Measurements from ENCODE around the gene ANKRD44.

Gene ANKRD44

DNA sequence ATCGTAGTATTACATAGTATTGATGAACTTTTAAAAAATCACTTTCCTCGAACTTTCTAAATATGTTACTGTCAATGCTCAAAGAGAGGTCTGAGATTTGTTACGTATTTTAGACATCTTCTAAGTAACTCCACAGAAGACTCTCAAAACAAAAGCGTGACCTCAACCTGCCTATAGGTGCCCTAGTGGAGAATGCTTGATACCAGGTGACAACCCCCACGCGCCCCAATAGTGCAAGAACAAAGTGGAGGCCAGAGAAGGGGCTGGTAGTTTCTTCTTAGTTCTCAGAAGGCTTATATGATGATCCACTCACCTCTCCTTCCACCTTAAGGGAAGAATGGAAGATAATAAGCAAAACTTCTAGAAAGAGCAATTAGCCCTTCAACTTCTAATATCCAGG is 102.6 kb downstream of the ANKRD44 start:
- DNase-seq (ENCODE audit: low read depth in 3 of 3), result no peak

DNA sequence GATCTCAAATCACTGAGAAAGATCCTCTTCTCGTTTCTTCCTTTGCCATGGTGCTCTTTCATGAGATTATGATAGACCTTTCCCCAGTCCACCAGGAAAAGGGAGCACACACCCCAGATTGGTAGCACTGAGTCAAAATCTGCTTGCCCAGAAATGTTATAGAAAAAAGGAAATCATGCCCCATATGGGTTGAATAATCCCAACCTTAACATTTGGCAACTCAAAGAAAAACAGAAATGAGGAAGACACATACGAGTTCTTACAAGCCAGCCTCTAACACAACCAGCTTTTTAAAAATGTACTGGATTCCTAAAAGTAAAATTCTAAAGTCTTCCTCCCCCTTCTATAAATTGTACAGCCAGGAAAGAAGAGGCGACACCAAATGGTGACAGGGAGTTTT is 103.0 kb downstream of the ANKRD44 start:
- no peak for DNase-seq (ENCODE audit: low read depth in 3 of 3)

DNA sequence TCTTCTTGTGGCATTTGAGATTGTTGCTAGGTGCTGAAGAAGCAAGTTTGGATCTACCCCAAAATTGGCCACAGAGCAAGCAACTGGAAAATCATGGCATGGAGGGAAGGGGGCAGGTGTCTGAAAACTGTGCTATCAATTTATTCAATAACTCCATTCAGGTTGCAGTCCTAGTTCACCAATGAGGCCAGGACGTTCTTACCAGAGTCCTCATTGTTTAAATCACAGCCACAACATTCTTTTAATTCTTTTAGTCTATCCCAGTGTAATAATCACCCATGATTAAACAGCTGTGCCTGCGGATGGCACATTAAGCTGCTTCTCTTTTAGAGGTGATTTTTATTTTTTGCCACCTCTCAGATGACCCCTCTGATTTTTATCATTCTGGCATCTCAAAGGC is 103.5 kb downstream of the ANKRD44 start:
- no peak for DNase-seq (ENCODE audit: low read depth in 3 of 3)

DNA sequence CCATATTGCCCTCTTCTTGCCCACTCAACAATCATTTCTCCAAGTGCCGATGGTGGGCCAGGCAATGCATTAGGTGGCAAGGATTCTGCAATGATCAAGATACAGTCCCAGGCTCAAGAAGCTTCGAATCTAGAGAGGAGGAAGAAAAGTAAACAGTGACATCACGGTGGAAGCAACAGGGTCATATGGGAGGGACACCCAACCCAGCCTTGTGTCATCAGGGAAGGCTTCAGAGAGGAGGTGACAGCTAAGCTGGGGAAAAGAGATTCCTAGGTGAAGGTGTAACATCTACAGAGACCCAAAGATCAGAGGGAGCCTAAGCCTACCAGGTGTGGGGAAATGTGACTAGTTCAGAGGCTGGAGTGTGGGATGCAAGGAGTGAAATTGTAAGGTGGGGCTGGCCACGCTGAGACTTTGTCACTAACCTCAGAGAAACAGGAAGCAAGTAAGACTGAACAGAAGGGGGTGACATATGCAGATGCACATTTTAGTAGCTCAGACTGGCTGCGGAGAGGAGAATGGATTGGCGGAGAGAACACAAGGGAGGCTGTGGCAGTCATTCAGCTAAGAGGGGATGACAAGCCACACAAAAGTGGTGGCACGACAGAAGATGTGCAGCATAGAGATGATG is 104.9 kb downstream of the ANKRD44 start:
- peak in 2 of 3 donors; percentile 39 to 52 for DNase-seq (ENCODE audit: low read depth in 3 of 3)

DNA sequence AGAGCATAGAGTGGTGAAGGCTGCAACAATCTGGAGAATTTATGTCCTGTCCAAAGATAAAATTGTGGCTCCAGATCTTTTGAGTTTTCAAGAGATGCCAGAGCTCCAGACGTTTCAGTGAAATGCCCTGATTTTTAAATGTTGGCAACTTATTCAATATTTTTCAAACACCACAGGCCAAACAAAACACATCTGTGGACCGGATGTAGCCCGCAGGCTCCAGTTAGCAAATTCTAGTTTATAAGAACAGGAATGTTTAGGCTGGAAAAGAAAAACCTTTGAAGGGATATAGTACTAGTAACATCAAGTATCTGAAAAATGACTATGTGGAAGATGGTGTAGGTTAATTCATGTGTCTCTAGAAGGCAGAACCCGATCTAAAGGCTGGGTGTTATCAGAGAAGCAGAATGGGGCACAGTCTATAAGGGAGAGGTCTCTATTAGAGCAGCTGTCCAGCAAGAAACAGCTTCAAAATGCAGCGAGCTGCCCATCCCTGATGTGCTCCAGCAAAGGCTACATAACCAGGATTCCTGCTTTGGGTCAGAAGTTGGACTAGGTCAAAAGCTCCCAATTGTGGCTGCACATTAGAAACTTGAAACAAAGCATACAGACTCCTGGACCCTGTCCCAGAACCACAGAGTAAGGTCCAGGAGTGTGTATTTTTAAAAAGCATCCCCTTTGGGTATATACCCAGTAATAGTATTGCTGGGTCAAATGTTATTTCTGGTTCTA is 105.9 kb downstream of the ANKRD44 start:
- DNase-seq (ENCODE audit: low read depth in 3 of 3), result no peak

DNA sequence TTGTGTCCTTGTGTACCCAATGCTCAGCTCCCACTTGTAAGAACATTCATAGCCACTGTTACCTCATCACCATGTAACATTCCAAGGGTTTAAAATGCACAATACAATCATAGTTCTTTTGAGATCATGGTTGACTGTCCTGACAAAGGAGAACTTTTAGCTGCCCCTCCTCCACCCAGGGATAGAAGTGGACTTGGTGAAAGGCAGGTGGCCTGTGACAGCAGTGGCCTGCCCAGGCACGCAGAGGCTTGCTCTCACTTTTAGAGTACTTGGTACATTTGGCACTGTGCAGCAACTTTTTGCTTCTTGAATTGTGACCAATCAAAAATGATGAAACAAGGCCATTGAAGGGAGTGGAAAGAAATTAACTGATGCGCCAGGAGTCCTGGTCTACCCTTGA is 108.7 kb downstream of the ANKRD44 start:
- DNase-seq (ENCODE audit: low read depth in 3 of 3), result no peak

DNA sequence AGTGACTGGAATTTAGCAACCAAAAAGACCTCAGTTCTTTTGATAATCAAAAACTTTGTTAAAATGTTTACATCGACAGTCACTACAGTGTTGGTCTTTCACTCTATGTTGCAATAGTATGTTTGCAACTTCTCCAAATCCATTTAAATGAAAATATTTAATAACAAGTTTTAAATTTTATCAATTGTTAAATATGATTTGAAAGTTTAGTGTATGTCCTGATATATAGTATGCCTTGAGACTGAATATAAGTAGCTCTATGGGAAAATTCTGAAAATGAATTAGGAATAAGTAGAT is 109.9 kb downstream of the ANKRD44 start:
- DNase-seq (ENCODE audit: low read depth in 3 of 3), result no peak

DNA sequence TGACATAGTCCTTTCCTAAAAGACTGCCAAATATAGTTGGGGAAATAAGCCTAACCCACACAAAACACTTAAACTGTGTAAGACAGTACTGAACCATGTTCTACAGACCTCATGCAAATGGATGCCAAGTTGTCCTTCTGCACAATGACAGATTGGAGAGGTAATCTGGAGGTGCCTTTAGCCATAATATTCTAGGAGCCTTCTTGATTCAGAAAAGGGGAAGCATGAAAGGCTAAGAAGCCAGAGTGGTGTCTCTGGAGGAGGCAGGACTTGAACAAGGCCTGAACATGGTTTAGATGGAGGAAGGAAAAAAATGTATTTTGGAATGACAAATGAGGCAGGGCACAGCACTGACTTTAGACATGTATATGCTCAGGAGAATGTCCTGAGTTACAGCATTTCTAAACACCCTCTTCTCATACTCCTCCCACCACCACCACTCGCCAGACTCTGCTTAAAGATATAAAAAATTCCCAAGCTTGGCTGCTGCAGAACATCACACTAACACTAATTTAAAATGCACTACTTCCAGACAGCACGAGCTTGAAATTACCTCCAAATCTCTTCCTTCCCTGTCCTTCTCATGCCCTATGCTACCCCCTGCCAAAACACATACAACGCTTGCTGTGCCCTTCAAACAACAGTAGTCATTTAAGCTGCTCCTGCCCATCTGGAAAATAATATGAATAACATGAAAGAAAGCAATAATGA is 110.4 kb downstream of the ANKRD44 start:
- no peak for DNase-seq (ENCODE audit: low read depth in 3 of 3)

DNA sequence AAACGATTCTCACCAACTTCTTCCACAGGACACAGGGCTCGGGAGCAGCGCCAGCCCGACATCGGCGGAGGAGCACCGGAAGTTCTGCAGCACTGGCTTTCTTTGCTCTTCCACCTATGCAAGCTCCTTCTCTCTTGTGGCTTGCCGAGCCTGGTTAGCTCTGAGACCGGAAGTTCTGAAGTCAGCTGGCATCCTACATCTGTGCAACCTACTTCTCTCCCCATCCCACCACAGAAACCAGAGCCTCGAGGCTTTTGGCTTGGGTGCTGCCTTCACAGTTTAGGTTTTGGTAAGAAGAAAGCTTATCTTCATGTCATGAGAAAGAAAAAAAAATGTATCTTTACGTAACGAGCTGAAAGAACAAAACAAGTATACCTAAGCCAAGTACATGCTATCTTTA is 111.7 kb downstream of the ANKRD44 start:
- DNase-seq (ENCODE audit: low read depth in 3 of 3), result peak; percentile 66 to 85 (median 73)

DNA sequence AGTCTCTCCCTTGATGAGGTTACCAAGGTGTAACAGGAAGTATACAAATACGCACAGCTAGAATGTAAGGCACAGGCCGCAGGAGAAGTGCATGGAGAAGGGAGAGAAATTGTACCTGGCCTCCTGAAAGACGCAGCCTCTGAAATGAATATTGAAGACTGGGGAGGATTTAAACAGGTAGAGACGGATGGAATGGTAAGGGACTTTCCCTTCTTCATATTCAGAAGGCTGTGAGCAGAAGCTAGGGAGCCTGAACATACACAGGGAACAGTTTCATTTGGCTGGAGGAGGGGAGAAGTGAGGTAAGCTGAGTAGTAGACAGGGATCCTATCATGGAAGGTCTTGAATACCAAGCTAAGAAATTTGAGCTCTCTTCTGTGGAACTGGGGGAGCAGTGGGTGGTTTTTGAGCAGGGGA is 112.7 kb downstream of the ANKRD44 start:
- DNase-seq (ENCODE audit: low read depth in 3 of 3), result no peak

DNA sequence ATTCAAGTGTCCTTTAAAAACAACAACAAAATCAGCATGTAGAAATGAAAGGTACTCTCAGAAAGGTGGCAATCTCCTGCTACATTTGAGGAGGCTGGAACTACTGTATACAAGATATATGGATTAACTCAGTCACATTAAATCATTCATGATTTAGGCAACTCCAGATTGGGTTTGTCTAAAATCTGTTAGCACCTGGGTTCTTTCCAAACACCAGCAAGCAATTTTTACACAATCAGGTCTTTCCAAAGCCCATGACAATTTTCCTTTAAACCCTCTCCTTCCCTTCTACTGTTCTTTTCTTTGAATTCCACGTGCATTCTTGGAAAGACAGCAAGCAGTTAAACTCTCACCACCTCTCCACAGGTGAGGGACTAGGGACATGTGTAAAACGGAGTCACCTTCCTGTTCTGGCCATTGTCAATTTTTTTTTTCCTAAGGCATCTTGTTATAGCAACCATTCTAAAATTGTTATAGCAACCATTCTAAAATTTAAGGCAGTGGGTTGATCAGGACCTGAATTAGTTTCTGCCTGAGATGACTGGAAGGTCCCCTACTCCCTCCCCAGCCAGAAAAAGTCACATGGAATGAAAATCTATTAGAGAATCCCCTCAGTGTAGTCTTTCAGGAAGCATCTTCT is 113.9 kb downstream of the ANKRD44 start:
- no peak for DNase-seq (ENCODE audit: low read depth in 3 of 3)

DNA sequence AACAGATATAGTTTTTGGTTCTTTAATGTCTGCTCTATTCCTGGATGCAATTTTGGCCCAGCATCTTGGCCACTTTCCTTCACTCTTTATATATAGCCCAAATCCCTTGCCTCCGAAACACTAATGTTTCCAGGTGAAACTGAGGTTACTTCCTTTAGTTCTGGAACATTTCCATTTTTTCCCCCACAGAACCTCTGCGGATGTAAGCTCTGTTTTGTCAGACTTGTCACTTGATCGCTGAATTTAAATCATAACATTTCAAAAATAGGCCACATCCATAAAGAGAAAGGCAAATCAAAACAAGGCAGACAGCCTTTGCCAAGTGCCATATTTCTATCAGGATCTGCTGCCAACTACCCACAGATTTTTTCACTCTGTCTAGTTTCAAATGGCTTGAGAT is 115.1 kb downstream of the ANKRD44 start:
- DNase-seq (ENCODE audit: low read depth in 3 of 3), result no peak

DNA sequence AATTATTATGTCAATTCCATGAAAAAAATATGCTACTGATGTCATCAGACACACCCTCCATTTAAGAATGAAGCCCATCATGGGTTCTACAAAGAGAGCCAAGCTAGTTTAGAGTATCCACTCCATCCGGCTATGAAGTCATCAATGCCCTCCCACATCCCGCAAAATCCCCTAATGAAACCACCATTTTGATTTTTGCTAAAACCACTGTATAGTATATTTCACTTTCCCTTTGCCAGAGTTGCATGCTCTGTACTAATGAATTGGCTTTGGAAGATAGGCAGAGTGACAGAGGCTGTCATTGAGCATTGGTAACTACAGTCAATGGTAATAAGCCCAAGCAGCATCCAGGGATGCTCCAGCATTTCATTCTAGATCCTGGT is 118.6 kb downstream of the ANKRD44 start:
- no peak for DNase-seq (ENCODE audit: low read depth in 3 of 3)

DNA sequence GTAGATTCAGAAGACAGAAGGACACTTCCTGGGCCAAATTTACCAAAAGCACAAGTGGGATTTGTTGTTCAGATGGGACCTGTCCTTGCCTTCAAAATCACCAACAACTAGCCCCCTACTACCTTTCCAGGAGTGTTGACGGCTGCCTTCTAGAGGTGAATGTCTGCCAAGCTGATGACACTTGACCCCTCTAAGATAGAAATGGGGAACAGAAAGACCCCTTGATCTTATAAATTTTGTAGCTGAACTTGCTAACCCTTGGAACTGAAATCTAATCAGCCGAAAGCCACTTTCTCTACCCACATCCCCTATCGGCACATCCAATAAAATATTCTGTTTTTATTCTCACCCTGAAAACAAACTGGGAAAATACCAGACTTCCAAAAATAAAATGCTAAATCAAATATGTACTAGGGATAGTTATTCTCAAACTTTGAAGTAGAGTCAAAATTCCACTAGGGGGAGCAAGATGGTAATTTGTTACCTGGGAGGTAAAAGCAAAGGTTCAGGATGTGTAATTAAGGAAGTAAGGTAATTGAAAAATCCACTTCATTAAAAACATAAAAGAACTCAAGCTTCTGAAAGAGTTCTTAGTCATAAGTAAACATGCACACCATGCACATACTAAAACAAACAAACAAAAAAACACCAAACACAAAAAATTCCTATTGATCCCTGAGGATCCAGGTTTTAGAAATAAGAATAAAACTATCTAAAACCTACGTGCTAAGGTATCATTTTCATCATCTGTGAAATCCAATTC is 119.2 kb downstream of the ANKRD44 start:
- DNase-seq (ENCODE audit: low read depth in 3 of 3), result no peak

DNA sequence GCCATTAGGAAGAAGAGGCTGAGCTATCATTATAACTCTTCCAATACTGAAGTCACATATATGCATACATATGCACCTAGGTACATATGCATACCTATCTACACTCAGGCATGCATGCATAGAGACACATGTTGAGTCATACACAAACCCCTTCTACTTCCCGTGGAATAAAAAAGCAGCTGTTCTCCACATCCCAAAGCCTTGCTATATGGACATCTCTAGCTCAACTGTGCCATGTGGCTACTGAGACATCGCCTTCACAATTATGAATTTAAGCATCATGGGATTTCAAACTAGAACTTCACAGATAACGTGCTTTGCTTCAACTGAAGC is 120.5 kb downstream of the ANKRD44 start:
- DNase-seq (ENCODE audit: low read depth in 3 of 3), result no peak

DNA sequence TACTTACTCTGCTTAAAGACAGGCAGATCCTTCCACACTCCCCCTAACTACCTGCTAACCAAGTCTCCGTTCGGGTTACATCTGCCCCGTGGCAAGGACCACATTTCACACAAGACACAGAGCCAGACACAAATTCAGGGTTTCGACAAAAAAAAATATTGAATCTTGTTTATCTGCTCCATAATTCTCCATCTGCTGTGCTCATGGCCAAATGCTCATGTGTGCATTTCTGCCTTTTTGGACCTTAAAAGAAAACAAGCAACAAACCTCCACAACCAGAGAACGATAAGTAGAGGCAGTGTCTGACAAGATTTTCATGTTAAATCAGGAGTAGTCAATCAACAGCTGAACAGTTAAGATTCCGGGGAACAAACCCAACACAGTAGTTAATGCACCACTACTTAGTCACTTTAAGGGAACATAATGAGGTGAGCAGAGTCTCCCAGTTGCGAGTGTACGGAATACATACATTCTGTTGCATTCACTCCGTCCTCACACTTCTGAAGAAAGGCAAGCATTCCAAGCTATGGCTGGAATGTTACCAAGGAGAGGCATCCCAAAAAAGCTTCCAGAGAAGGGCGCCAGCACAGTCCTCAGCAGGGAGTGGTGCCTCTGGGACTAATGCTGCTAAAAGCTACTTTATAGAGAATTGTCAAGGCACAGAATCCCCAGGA is 121.0 kb downstream of the ANKRD44 start:
- no peak for DNase-seq (ENCODE audit: low read depth in 3 of 3)

DNA sequence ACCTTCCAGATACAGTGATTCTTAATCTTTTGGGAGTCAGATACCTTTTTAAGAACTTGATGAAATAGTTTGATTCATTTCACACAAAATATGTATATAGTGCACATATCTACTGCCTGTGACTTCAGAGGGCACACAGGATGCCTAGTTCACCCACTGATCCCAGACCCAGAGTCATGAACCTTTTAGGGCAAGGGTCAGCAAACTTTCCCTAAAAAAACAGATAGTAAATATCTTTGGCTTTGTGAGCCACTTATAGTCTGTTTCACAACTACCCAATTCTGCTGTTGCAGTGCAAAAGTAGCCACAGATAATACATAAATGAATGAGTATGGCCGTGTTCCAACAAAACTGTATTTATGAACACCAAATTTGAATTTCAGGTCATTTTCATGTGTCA is 124.9 kb downstream of the ANKRD44 start:
- no peak for DNase-seq (ENCODE audit: low read depth in 3 of 3)

DNA sequence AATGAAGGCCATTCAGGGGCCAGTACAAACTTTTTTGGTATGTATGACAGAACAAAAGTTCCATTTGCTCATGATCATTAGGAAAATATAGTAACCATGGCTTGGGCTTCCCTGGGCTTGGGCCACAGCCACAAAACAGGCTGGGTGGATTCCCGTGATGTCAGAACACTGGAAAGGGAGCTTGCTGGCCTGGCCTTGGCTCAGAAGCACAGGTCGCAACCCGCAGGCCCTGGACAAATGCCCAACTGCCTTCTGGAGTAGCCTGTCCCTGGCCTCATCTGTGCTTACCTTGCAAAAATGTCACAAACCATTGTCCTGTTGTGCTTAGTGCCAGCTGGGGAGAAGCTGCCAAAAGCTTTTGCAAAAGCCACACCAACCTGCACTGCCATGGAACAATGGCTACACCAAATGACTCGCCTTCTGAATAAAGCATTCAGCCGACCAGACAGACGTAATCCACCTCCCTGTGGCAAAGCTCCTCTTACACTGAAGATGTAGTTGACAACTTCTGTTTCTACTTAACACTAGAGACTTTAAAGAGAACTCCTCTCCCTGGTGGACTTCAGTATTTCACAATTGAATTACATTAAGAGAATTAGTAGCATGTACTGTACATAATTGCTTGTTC is 125.5 kb downstream of the ANKRD44 start:
- no peak for DNase-seq (ENCODE audit: low read depth in 3 of 3)

DNA sequence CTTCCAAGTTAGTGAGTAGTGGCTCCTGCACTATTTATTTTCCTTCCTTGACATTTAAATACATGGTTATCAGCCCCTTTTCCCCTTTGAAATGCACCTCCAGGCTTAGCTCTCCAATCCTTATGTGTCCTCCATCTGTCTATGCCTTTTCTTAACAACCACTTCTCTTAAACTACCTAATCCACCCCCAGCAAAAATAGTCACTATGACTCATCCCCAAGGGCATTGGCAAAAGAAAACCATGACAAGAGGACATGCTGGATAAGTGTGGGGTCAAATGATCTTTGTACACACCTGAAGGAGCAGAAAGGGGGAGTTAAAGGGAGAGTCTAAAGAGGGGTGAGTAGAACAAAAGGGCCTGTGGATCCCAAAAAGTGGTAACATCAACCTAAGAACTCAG is 127.2 kb downstream of the ANKRD44 start:
- DNase-seq (ENCODE audit: low read depth in 3 of 3), result no peak

DNA sequence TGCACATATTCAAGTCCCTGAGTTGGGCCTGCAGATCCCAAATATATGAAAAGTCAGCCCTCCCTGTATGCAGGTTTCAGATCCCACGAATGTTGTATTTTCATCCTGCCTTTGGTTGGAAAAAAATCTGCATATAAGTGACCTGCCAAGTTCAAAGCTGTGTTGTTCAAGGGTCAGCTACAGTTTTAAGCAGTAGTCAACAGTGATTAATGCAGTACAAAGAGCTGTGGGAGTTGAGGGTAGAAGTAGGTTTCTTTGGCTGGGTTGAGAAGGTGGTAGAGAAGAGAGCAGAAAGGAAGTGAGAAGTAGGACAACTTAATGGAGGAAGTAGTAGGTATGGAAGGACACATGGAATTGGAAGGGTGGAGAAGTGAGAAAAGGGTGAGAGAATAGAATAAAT is 127.9 kb downstream of the ANKRD44 start:
- no peak for DNase-seq (ENCODE audit: low read depth in 3 of 3)

DNA sequence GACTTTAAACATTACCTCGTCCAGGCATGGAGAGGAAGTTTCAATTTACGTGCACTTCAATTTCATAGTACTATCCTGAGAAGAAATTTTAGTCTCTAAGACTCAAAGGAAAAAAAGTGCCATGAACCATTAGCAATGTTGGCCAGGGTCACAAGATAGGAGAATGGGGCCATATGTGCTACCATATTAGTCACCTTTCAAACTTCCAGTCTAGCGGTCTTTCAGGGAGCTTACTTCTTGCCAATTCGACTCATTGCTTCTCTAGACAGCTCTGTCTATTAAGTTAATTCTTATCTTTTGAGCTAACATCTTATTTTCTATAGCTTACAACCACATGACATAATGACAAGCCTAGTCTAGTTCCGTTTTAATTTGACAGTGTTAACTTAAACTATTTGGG is 129.1 kb downstream of the ANKRD44 start:
- DNase-seq (ENCODE audit: low read depth in 3 of 3), result no peak

Measured in stimulated activated CD4-positive, alpha-beta T cell treated with anti-CD3 and anti-CD28 coated beads, TNF-alpha, amount 100 ng/mL, for 48 hours (primary cell).